SK-N-SH treated with all-trans-retinoic acid at 6 μM for 48 hours (cell line): ENCODE results near the gene TIMM13.

Experiments used
- ATAC-seq: fragments of 200-7000 bp; cut with Tn5 transposase; 3 replicates; pipeline ENCODE4 v1.9.1; 2020; ENCODE audit warnings: mild to moderate bottlenecking, moderate library complexity
- ARNTL ChIP-seq: fragments of 450-650 bp; formaldehyde crosslinking; IDR thresholded peaks from 2 replicates; pipeline ENCODE4 v1.5.0; 2020; ENCODE audit warnings: low read depth, mild to moderate bottlenecking, moderate library complexity, borderline replicate concordance
- BACH2 ChIP-seq: fragments of 250-450 bp; sonication (Bioruptor Pico); IDR thresholded peaks from 2 replicates; pipeline ENCODE4 v1.9.0; 2021; ENCODE audit warnings: mild to moderate bottlenecking, borderline replicate concordance
- CSDC2 ChIP-seq: fragments of 250-450 bp; sonication (Bioruptor Pico); IDR thresholded peaks from 2 replicates; pipeline ENCODE4 v1.5.0; 2020; ENCODE audit warnings: mild to moderate bottlenecking, moderate library complexity
- ESRRG ChIP-seq: fragments of 250-450 bp; sonication (Bioruptor Pico); IDR thresholded peaks from 2 replicates; pipeline ENCODE4 v1.6.1; 2021; ENCODE audit warnings: mild to moderate bottlenecking
- ISL1 ChIP-seq: fragments of 250-450 bp; sonication (Bioruptor Pico); IDR thresholded peaks from 2 replicates; pipeline ENCODE4 v2.1.2; 2022; ENCODE audit warnings: mild to moderate bottlenecking, moderate library complexity
- OSR1 ChIP-seq: fragments of 250-450 bp; sonication (Bioruptor Pico); IDR thresholded peaks from 2 replicates; pipeline ENCODE4 v1.8.0; 2022; ENCODE audit warnings: moderate library complexity, mild to moderate bottlenecking, inconsistent platforms
- PPARA ChIP-seq: fragments of 250-450 bp; sonication (Bioruptor Pico); IDR thresholded peaks from 2 replicates; pipeline ENCODE4 v1.5.0; 2020; ENCODE audit warnings: mild to moderate bottlenecking, borderline replicate concordance
- RARB ChIP-seq: fragments of 250-450 bp; sonication (Bioruptor Pico); IDR thresholded peaks from 2 replicates; pipeline ENCODE4 v1.8.0; 2021; ENCODE audit warnings: mild to moderate bottlenecking, moderate library complexity
- SNAI2 ChIP-seq: fragments of 250-450 bp; sonication (Bioruptor Pico); IDR thresholded peaks from 2 replicates; pipeline ENCODE4 v1.5.0; 2020; ENCODE audit warnings: mild to moderate bottlenecking, moderate library complexity
- TCF4 ChIP-seq: fragments of 250-450 bp; sonication (Bioruptor Pico); IDR thresholded peaks from 2 replicates; pipeline ENCODE4 v1.8.0; 2021; ENCODE audit warnings: mild to moderate bottlenecking, moderate library complexity, borderline replicate concordance
- TOX ChIP-seq: fragments of 250-450 bp; sonication (Bioruptor Pico); IDR thresholded peaks from 2 replicates; pipeline ENCODE4 v1.8.0; 2021; ENCODE audit warnings: mild to moderate bottlenecking, moderate library complexity, borderline replicate concordance
- ZC3H10 ChIP-seq: fragments of 250-450 bp; sonication (Bioruptor Pico); IDR thresholded peaks from 2 replicates; pipeline ENCODE4 v1.5.1; 2021; ENCODE audit warnings: mild to moderate bottlenecking, moderate library complexity
- ZFP3 ChIP-seq: fragments of 250-450 bp; sonication (Bioruptor Pico); IDR thresholded peaks from 2 replicates; pipeline ENCODE4 v1.5.0; 2020; ENCODE audit warnings: mild to moderate bottlenecking, moderate library complexity
- ZFP30 ChIP-seq: fragments of 450-650 bp; formaldehyde crosslinking; IDR thresholded peaks from 2 replicates; pipeline ENCODE4 v1.5.0; 2022; ENCODE audit warnings: mild to moderate bottlenecking, moderate library complexity
- ZNF565 ChIP-seq: fragments of 450-650 bp; formaldehyde crosslinking; conservative IDR thresholded peaks from 2 replicates; pipeline ENCODE4 v1.5.0; 2020; ENCODE audit warnings: low read depth, mild to moderate bottlenecking, moderate library complexity
- ZNF70 ChIP-seq: fragments of 450-650 bp; formaldehyde crosslinking; IDR thresholded peaks from 2 replicates; pipeline ENCODE4 v1.5.0; 2020; ENCODE audit warnings: mild to moderate bottlenecking, moderate library complexity
- ZNF8 ChIP-seq: fragments of 450-650 bp; formaldehyde crosslinking; IDR thresholded peaks from 2 replicates; pipeline ENCODE4 v1.5.0; 2020; ENCODE audit warnings: mild to moderate bottlenecking, moderate library complexity
- TF ChIP-seq, protein P1 (sequence below): fragments of 250-450 bp; sonication (Bioruptor Pico); IDR thresholded peaks from 2 replicates; pipeline ENCODE4 v1.8.0; 2020; ENCODE audit warnings: mild to moderate bottlenecking, moderate library complexity, borderline replicate concordance
- TF ChIP-seq, protein P2 (sequence below): fragments of 250-450 bp; sonication (Bioruptor Pico); IDR thresholded peaks from 2 replicates; pipeline ENCODE4 v1.8.0; 2021; ENCODE audit warnings: low read depth, mild to moderate bottlenecking, moderate library complexity, borderline replicate concordance
- TF ChIP-seq, protein P3 (sequence below): fragments of 250-450 bp; sonication (Bioruptor Pico); IDR thresholded peaks from 2 replicates; pipeline ENCODE4 v1.5.1; 2021; ENCODE audit warnings: mild to moderate bottlenecking, moderate library complexity
- TF ChIP-seq, protein P4 (sequence below): fragments of 250-450 bp; sonication (Bioruptor Pico); IDR thresholded peaks from 2 replicates; pipeline ENCODE4 v1.5.1; 2020; ENCODE audit warnings: low read depth, mild to moderate bottlenecking, moderate library complexity
- TF ChIP-seq, protein P5 (sequence below): fragments of 250-450 bp; sonication (Bioruptor Pico); IDR thresholded peaks from 2 replicates; pipeline ENCODE4 v1.5.0; 2020; ENCODE audit warnings: mild to moderate bottlenecking, moderate library complexity

The TIMM13 gene

DNA sequence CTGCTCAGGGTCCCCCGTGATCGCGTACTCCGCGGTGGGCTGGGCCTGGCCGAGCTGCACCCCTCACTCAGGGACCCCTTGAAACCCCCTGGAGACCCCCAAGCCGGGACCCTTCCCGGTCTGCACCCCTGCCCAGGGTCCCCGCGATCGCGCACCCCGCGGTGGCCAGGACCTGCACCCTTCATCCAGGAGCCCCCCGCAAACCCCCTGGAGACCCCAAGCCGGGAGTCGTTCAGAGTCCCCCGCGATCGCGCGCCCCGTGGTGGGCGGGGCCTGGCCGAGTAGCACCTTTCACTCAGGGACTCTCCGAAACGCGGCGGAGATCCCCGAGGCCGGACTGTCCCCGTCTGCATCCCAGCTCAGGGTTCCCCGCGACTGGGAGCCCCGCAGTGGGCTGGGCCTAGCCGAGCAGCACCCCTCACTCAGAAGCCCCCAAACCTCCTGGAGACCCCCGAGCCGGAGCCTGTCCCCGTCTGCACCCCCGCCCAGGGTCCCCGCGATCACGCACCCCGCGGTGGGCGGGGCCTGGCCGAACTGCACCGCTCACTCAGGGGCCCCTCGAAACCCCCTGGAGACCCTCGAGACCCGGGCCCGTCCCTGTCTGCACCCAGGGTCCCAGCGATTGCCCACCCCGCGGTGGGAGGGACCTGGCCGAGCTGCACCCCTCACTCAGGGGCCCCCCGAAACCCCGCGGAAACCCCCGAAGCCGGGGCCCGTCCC lies 28.6 kb upstream of the TIMM13 start (continued):
- TF ChIP-seq, protein P1, sequence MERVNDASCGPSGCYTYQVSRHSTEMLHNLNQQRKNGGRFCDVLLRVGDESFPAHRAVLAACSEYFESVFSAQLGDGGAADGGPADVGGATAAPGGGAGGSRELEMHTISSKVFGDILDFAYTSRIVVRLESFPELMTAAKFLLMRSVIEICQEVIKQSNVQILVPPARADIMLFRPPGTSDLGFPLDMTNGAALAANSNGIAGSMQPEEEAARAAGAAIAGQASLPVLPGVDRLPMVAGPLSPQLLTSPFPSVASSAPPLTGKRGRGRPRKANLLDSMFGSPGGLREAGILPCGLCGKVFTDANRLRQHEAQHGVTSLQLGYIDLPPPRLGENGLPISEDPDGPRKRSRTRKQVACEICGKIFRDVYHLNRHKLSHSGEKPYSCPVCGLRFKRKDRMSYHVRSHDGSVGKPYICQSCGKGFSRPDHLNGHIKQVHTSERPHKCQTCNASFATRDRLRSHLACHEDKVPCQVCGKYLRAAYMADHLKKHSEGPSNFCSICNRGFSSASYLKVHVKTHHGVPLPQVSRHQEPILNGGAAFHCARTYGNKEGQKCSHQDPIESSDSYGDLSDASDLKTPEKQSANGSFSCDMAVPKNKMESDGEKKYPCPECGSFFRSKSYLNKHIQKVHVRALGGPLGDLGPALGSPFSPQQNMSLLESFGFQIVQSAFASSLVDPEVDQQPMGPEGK: no peak
- TF ChIP-seq, all 23 proteins: peak for 0

DNA sequence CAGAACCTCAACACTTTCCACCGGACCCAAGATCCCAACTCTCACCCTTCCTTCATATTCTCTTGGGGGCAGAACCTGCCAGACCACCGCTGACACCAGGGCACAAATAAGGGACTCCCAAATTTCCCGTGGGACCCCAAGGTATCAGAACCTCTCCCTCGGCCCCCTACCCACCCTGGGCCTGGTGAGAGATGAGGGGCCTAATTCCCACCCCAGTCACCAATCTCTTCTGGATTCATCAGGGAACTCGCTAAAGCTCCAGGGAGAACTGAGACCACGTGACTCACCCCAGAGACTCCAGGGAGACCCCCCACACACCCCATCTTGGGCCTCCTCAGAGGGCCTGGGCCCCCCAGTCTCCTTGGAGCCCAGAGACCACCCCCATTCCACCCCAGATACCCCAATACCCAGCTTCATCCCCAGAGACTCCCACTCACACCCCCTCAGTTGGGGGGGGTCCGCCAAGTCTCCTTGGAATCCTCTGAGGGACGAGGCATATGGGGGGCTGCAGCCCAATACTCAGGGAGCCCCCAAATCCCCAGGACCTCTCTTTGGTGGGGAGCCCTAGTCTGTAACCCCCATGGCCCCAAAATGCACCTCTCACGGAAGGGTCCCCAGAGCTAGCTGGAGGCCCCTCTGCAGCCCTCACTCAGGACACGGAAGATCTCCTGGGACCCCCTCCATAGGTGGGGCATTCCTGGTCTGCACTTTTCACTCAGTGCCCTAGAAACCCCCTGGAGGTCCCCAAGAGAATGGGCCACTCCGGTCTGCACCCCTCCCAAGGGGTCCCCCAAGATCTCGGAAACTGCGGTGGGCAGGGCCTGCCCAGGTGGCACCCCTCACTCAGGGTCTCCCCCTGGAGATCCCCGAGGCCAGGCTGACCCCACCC lies 27.8 kb upstream of the TIMM13 start:
- ATAC-seq: no peak
- TF ChIP-seq BACH2 (CRISPR knock-in tag) (no peak), ZNF70 (no peak), ZFP30 (CRISPR knock-in tag) (no peak), ZC3H10 (CRISPR knock-in tag) (no peak)
- TF ChIP-seq, protein P2, sequence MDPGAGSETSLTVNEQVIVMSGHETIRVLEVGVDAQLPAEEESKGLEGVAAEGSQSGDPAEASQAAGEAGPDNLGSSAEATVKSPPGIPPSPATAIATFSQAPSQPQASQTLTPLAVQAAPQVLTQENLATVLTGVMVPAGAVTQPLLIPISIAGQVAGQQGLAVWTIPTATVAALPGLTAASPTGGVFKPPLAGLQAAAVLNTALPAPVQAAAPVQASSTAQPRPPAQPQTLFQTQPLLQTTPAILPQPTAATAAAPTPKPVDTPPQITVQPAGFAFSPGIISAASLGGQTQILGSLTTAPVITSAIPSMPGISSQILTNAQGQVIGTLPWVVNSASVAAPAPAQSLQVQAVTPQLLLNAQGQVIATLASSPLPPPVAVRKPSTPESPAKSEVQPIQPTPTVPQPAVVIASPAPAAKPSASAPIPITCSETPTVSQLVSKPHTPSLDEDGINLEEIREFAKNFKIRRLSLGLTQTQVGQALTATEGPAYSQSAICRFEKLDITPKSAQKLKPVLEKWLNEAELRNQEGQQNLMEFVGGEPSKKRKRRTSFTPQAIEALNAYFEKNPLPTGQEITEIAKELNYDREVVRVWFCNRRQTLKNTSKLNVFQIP (CRISPR knock-in tag): no peak

DNA sequence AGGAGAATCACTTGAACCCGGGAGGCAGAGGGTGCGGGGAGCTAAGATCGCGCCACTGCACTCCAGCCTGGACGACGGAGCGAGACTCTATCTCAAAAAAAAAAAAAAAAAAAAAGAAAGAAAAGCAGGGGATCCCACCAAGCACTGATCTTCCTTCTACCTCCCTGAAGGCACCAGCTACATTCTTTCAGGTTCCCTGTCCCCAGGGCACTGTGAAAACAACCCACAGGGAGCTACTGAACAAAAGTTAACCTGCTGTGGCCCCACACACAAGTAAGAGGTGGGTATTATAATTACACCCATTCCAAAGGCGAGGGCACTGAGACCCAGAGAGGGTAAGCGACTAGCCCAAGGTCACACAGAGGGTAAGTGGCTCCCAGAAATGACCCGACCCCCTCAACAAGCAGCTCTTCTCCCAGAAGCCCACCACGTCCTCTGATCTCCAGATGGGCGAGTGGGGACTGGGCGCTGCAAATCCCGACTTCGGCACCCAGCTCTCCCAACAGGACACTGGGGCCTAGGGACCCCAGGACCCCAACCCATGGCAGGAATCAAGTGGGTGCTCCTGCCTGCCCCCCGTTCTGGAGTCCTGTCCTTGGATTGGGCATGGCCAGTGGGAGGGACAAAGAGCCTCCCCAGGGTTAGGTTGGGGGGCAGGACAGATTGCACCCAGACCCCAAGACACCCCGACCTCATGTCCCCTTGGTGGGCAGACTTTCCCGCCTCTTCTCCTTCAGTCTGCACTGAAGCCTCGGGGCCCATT lies 27.0 kb upstream of the TIMM13 start:
- no peak for ATAC-seq
- TF ChIP-seq ESRRG (CRISPR knock-in tag): no peak
- no peak for TF ChIP-seq OSR1 (CRISPR knock-in tag)
- TF ChIP-seq PPARA (CRISPR knock-in tag): no peak
- no peak for TF ChIP-seq CSDC2 (CRISPR knock-in tag)
- TF ChIP-seq, protein P1: no peak
- no peak for TF ChIP-seq TCF4 (CRISPR knock-in tag)
- TF ChIP-seq ZFP3 (CRISPR knock-in tag): no peak
- TF ChIP-seq, protein P3, sequence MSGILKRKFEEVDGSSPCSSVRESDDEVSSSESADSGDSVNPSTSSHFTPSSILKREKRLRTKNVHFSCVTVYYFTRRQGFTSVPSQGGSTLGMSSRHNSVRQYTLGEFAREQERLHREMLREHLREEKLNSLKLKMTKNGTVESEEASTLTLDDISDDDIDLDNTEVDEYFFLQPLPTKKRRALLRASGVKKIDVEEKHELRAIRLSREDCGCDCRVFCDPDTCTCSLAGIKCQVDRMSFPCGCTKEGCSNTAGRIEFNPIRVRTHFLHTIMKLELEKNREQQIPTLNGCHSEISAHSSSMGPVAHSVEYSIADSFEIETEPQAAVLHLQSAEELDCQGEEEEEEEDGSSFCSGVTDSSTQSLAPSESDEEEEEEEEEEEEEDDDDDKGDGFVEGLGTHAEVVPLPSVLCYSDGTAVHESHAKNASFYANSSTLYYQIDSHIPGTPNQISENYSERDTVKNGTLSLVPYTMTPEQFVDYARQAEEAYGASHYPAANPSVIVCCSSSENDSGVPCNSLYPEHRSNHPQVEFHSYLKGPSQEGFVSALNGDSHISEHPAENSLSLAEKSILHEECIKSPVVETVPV (CRISPR knock-in tag): no peak
- TF ChIP-seq ARNTL (CRISPR knock-in tag): no peak
- no peak for TF ChIP-seq ISL1 (CRISPR knock-in tag)
- TF ChIP-seq, protein P2 (CRISPR knock-in tag): no peak
- no peak for TF ChIP-seq RARB (CRISPR knock-in tag)
- TF ChIP-seq, protein P4, sequence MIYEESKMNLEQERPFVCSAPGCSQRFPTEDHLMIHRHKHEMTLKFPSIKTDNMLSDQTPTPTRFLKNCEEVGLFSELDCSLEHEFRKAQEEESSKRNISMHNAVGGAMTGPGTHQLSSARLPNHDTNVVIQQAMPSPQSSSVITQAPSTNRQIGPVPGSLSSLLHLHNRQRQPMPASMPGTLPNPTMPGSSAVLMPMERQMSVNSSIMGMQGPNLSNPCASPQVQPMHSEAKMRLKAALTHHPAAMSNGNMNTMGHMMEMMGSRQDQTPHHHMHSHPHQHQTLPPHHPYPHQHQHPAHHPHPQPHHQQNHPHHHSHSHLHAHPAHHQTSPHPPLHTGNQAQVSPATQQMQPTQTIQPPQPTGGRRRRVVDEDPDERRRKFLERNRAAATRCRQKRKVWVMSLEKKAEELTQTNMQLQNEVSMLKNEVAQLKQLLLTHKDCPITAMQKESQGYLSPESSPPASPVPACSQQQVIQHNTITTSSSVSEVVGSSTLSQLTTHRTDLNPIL (CRISPR knock-in tag): no peak
- TF ChIP-seq TOX (CRISPR knock-in tag): no peak
- TF ChIP-seq, protein P5, sequence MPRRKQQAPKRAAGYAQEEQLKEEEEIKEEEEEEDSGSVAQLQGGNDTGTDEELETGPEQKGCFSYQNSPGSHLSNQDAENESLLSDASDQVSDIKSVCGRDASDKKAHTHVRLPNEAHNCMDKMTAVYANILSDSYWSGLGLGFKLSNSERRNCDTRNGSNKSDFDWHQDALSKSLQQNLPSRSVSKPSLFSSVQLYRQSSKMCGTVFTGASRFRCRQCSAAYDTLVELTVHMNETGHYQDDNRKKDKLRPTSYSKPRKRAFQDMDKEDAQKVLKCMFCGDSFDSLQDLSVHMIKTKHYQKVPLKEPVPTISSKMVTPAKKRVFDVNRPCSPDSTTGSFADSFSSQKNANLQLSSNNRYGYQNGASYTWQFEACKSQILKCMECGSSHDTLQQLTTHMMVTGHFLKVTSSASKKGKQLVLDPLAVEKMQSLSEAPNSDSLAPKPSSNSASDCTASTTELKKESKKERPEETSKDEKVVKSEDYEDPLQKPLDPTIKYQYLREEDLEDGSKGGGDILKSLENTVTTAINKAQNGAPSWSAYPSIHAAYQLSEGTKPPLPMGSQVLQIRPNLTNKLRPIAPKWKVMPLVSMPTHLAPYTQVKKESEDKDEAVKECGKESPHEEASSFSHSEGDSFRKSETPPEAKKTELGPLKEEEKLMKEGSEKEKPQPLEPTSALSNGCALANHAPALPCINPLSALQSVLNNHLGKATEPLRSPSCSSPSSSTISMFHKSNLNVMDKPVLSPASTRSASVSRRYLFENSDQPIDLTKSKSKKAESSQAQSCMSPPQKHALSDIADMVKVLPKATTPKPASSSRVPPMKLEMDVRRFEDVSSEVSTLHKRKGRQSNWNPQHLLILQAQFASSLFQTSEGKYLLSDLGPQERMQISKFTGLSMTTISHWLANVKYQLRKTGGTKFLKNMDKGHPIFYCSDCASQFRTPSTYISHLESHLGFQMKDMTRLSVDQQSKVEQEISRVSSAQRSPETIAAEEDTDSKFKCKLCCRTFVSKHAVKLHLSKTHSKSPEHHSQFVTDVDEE (CRISPR knock-in tag): no peak
- no peak for TF ChIP-seq ZNF70
- TF ChIP-seq ZNF8 (CRISPR knock-in tag): no peak
- no peak for TF ChIP-seq SNAI2 (CRISPR knock-in tag)
- TF ChIP-seq ZNF565 (CRISPR knock-in tag): no peak
